ENCODE results near the gene MPHOSPH8. TPM values are rescaled to one million over a fixed set of nuclear protein-coding genes. Genes with fewer than 3 reads are reported as not detected.

The MPHOSPH8 gene
- total and polyA plus RNA-seq, 2 of the 4 experiments (the other 2 are of a cell fraction) = 11.7 to 16.4 TPM

- no peak overlapping the region for H2BK120ac ChIP-seq (ENCODE audit: low read depth, low read length)
- H3K4me1 ChIP-seq (ENCODE audit: control insufficient read depth, insufficient read depth, low read length) = peaks cover 4% of the 10 kb centered on the region; the same call in 1 of the 2 replicates
- no peak overlapping the region for H2BK20ac ChIP-seq (ENCODE audit: low read depth, low read length)
- H3K27me3 ChIP-seq (ENCODE audit: control insufficient read depth, insufficient read depth, low read length) = no peaks in the 10 kb centered on the region
- H2BK5ac ChIP-seq (ENCODE audit: low read depth, low read length, poor library complexity, severe bottlenecking) = no peak overlapping the region
- H3K27ac ChIP-seq (ENCODE audit: insufficient read depth, low read length) = no peak overlapping the region
- intact Hi-C loops (cut with micrococcal nuclease) (no loop called here), in situ Hi-C loops (cut with MboI; ENCODE audit: low sequenced_read_pairs) (loop anchor here (25.0 kb wide), 1 partner anchor 319 kb away; no protein-coding TSS in a partner anchor), dilution Hi-C loops (cut with HindIII; ENCODE audit: low sequenced_read_pairs, unreplicated experiment) (no loop called here)
- no peak overlapping the region for H3K23ac ChIP-seq (ENCODE audit: low read depth, low read length)
- H3K56ac ChIP-seq (ENCODE audit: extremely low read depth, insufficient read depth, low read length) = no peak overlapping the region
- H4K91ac ChIP-seq (ENCODE audit: insufficient read depth, low read depth, low read length) = no peak overlapping the region
- H3K9me3 ChIP-seq (ENCODE audit: control insufficient read depth, insufficient read depth, low read length) = no peaks in the 10 kb centered on the region
- WGBS, 2 experiments (ENCODE audit: extremely low coverage in 2 of 2, insufficient read length in 1 of 2) = no CpG with 5 or more reads among the region's 9 CpGs
- no peak overlapping the region for H2AK5ac ChIP-seq (ENCODE audit: low read depth, low read length)
- H3K9ac ChIP-seq (ENCODE audit: low read depth, low read length) = no peak overlapping the region
- peaks cover 74% of the 10 kb centered on the region for H3K36me3 ChIP-seq (ENCODE audit: control insufficient read depth, insufficient read depth, low read length)
- no peak overlapping the region for H3K4ac ChIP-seq (ENCODE audit: low read depth, low read length)
- POLR2A ChIA-PET (ENCODE audit: unreplicated experiment) = no interaction called here
- CTCF ChIA-PET = no interaction called here
- H2BK15ac ChIP-seq (ENCODE audit: low read depth, low read length) = no peak overlapping the region
- H3K79me1 ChIP-seq (ENCODE audit: low read depth in 1 of 2, low read length in 2 of 2) = peaks cover 0 to 12% of the 10 kb centered on the region in 2 experiments; a peak in 3 of 4 replicates
- peaks cover 2% of the 10 kb centered on the region for H3K9me1 ChIP-seq (ENCODE audit: insufficient read depth, low read length)
- ATAC-seq (ENCODE audit: low read depth) = no peak
- BruUV-seq (replicated peaks) = no TSS peak
- no peak overlapping the region for H3K18ac ChIP-seq (ENCODE audit: low read depth, low read length)
- no peak overlapping the region for H2AFZ ChIP-seq (replicated peaks; ENCODE audit: low read length, poor library complexity)
- H2AK9ac ChIP-seq (replicated peaks; ENCODE audit: low read depth, low read length, poor library complexity) = no peak overlapping the region
- no peak for TF ChIP-seq RFX5 (IDR thresholded peaks at IDR 0.05; ENCODE audit: low read depth, low read length)
- TF ChIP-seq POLR2A (IDR thresholded peaks at IDR 0.05; ENCODE audit: low read depth, low read length) = no peak
- TF ChIP-seq NFE2L2 (IDR thresholded peaks at IDR 0.05; ENCODE audit: low read depth, low read length) = no peak
- no peak for TF ChIP-seq RCOR1 (IDR thresholded peaks at IDR 0.05; ENCODE audit: insufficient replicate concordance, low read length)
- no peak for TF ChIP-seq CHD1 (IDR thresholded peaks at IDR 0.05; ENCODE audit: low read depth, low read length)
- TF ChIP-seq SMC3 (IDR thresholded peaks at IDR 0.05; ENCODE audit: low read depth, low read length) = no peak
- no peak for TF ChIP-seq ELK1 (IDR thresholded peaks at IDR 0.05; ENCODE audit: borderline replicate concordance, low read depth, low read length)
- TF ChIP-seq FOS (IDR thresholded peaks at IDR 0.05; ENCODE audit: low read depth, low read length) = no peak
- TF ChIP-seq USF2 (IDR thresholded peaks at IDR 0.05; ENCODE audit: low read depth, low read length) = no peak
- no peak for TF ChIP-seq MAZ (IDR thresholded peaks at IDR 0.05; ENCODE audit: borderline replicate concordance, low read depth, low read length)
- TF ChIP-seq CEBPB (IDR thresholded peaks at IDR 0.05; ENCODE audit: low read depth, low read length) = no peak
- no peak for TF ChIP-seq CTCF (conservative IDR thresholded peaks at IDR 0.05; ENCODE audit: low read depth, low read length)
- no peak overlapping the region for H4K8ac ChIP-seq (ENCODE audit: low read depth in 2 of 2, low read length in 2 of 2)
- H4K20me1 ChIP-seq (ENCODE audit: insufficient read depth, low read length) = no peaks in the 10 kb centered on the region
- H4K5ac ChIP-seq (ENCODE audit: low read depth, low read length) = no peak overlapping the region
- DNase-seq = no peak
- no peak overlapping the region for H3K4me2 ChIP-seq (ENCODE audit: low read depth, low read length)
- no peak overlapping the region for H3K4me3 ChIP-seq (ENCODE audit: insufficient read depth, low read depth, low read length)
- no peak overlapping the region for H3K14ac ChIP-seq (replicated peaks; ENCODE audit: low read depth, low read length)
These were observed 35.3 kb downstream of the MPHOSPH8 start for GRCh38 chr13:19668778-19669177.
